Hypothalamus (tissue), 51 donors: ENCODE results near the gene TMEM178A.
"Not testable (repeated sequence)": the region's sequence is repeated elsewhere in the genome, so short reads cannot be mapped to it uniquely, and the experiment has no call there.

Source experiments
- DNase-seq, 51 donors: peaks; one replicate each; lab custom pipeline; 2025; lab: John Stamatoyannopoulos, UW

TMEM178A gene

DNA sequence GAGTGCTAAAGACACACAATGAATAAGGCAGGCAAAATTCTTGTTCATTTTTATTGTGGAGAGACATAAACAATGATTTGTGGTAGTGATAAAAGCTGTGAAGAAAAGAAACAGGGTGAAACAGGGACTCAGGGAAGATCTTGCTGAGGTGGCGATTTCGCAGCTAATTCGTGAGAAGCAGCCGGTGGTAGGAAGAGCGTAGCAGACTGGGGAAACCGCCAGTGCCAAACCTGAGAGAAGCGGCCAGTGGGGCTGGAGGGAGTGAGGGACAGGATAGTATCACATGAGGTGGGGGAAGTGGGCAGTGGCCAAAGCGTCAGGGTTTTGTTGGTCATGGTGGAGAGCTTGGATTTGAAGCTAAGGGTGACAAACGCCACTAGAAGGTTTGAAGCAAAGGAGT, 42.3 kb downstream of the TMEM178A start:
- no peak for DNase-seq

DNA sequence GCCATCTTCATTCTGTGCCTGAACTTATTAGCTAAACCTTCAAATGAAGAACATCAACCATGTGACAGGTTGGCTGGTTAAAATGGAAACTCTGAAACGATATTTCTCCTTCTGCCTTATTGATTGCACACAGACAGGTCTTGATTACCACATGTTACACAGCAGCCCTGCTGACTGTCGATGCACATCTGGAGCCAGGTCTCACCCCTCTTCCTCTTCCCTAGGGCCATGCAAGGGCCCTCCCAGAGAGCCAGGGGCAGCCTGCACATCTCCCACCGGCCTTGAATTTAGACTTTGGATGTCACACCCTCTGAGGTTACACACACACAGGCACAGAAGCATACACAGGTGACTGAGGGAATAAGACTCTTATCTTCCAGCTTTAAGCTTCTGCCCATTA, 45.1 kb downstream of the TMEM178A start:
- no peak for DNase-seq

DNA sequence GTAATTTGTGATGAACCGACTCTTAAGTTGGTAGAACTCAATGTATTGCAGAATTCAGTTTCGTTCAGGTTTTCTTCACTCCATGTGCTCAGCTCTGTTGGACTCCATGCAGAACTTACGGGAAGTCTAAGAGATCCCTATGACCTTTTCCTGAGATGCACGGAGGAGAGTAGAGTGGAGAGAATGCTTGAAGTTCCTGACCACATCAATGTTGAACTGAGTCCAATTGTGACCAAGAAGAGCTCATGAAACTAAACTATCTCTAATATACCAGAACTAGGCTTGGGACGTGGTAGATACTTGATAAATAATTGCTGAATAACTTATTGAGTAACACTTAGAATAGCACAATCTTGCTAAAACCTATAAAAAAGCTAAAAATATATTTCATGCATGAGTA, 47.2 kb downstream of the TMEM178A start:
- no peak for DNase-seq

DNA sequence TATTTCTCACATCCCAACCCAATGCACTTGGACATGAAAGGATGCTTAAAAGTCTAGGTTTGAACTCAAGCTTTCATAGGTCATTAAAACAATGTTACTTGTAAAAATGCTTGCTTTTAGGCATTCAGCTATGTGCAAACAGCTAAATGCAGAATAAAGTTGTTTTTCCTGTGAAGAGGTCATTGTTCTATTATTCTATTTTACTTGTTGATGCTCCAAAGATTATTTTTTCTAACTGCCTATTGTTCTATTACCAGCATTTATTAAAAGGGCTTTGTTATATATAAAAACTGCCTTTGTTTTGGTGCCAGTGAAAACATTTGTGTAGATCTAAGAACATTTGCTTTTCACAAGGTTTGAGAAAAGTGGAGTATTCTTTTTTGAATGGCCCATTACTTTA, 49.4 kb downstream of the TMEM178A start:
- peak in 1 of 51 donors; percentile 65 for DNase-seq

DNA sequence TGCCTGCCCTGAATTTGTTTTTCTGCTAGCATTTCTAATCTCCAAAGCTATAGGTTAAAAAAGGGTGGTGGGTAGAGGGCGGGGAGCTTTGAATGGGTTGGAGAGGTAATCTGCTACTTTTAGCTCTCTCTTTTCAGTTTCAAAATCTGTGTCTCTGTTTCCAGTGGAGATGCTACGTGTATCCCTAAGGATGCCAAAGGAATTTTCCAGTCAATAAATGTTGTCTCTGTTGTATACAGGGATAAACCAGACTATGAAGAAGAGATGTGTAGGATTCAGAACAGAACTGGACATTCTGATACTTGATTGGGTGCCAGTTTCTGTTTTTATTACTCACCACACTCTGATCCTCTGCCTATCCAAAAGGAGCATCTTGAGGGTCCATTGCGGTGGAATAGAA, 50.1 kb downstream of the TMEM178A start:
- DNase-seq: no peak

DNA sequence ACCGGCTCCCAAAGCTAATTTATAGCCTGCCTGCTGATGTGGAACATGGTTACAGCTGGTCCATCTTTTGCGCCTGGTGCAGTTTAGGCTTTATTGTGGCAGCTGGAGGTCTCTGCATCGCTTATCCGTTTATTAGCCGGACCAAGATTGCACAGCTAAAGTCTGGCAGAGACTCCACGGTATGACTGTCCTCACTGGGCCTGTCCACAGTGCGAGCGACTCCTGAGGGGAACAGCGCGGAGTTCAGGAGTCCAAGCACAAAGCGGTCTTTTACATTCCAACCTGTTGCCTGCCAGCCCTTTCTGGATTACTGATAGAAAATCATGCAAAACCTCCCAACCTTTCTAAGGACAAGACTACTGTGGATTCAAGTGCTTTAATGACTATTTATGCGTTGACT, 51.4 kb downstream of the TMEM178A start:
- DNase-seq: no peak

DNA sequence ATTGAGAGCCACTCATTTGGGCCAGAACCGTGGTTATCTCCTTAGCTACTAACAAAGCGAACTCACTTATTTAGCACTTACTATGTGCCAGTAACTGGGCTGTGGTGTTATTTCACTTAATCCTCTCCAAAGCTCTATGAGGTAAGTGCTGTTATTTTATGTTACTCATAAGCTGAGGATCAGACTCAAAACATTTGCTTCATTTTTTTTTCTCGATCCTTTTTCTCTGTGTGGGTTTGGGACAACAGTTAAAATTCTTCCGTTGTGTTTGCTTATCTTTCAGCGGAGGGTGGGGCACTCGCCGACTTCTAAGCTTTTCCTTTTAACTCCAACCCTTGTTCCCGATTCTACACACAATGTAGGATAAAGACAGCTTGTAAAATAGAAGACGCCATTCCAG, 52.8 kb downstream of the TMEM178A start:
- DNase-seq: no peak

DNA sequence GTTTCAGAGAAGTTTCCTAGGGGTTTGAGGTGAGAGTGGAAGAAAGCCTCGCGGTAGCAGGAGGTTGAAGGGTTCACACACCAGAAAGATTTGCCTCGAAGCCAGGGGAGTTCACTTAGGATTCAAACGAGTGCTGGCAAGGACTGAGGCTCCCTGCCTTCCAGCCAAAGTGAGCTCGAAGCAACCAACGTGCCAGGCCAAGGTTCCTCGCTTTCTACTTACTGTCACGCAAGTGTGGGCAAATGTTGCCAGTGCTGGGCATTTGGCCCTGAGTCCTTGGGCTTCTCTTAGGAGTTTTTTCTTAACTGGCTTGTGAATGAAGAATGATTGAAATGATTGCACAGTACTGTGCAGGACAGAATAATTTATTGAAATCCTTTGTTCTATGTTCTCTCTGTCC, 53.6 kb downstream of the TMEM178A start:
- peak in 38 of 51 donors; percentile 7 to 84 (median 48) for DNase-seq

DNA sequence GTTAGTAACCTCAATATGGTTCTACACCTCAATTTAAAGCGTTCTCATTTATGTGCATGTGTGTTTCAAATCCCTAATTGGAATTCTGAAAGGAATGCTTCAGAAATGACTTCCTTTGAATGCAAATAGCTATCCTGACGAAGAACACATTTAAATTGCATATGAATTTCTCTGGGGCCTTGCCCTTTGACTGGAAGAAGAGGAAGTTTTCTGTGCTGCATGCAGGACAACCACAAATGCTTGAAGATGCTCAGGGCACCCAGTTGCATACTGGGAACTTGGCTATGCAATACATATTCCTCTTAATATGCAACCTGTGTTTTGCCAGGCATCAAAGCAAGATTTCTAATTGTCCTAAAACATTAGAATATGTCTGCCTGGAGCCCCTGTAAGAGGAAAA, 55.3 kb downstream of the TMEM178A start:
- DNase-seq: no peak

DNA sequence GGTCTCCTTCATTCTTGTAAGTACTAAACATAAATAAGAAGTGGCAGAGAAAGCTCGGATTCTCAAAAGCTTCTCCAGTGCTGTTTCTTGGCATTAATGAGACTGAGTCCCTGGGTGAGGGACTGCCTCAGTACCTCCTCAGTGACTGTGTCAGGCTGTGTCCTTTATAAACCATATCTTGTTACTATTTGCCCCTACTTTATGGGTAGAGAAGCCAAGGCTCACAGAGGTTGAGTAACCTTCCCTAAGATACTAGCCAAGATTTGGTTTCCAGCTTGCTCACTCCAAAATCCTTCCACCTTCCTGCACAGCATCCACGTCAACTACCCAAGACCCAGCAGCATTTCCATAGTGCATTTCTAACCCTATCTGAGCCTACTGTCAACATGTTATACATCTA, 57.8 kb downstream of the TMEM178A start:
- no peak for DNase-seq

DNA sequence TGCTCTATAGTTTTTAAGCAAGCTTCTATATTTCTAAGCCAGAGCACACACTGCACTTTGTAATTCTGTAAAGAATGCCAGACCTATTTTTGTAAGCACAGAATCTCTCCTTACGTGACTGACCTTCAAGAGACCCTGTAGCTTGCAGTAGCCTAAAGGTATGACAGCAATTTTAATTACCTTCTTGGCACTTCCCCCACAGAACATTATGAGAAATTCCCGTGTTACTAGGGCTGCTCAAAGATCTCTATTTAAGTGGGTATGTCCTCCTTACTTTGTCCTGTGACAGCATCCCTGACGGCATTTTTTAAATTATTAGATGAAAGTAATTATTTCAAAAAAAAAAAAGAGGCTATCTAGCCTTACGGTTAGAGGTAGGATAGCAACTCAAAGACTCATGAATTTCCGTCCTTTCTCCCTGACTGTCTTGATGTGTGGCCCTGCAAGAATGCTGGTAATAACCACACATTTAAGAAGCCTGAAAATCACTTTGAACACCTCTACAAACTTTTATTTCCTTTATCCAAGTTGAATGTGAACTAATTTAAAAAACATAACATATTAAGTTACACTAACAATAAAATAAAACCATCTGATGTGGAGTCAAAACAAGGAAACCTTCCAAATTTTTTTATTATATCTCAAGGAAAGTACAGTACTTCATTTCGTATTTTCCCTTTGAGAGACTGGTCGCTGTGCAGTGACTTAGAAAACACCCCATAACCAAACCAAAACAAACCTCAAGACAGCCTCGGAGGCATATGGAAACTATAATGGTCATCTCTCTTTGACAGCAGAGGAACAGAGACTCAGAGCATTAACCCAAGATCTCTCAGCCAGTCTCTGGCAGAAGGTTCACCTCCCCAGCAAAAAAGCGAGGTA, 58.5 kb downstream of the TMEM178A start:
- DNase-seq: no peak

DNA sequence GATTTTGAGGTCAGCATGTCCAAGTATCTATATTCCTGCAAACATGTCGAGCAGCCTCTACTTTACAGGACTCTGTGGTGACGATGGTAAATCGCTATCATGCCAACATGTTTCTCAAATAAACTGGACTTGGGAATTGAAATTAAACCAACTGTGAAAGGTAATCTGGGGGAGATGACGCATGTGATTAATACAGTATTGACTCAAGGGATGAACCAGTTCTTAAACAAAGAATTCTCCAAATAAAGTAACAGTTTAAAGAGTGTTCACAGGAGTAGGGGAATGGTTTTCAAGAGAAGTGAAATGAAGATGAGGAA, 59.1 kb downstream of the TMEM178A start:
- no peak for DNase-seq

DNA sequence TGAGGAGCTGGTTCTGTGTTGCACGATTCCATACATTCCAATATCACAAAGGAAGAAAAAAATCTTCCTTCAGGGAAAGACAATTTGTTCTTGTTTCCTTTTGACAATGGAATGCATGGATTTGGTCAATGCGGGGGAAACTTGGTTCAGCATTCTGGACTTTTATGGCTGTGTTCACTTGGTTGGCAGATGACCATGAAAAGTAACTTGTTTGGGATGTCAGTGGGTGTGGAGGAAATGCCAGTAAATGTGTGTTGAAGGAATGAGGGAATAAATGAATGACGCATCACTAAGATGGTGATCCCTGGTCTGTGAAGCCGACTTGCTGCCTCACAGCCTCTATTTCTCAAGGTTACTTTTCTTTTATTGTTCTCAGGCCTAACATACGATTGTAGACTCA, 59.7 kb downstream of the TMEM178A start:
- no peak for DNase-seq

DNA sequence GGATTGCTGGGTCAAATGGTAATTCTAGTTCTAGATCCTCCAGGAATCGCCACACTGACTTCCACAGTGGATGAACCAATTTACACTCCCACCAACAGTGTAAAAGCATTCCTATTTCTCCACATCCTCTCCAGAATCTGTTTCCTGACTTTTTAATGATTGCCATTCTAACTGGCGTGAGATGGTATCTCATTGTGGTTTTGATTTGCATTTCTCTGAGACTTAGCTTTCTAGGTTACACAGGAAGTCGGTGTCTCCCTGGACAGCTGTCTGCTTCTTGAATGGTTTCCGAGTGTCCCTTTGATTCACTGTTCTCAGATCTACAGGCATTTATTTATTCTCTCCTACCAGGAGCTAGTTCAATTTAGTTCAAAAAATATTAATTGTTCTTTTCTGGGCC, 62.4 kb downstream of the TMEM178A start:
- not testable (repeated sequence) for DNase-seq

DNA sequence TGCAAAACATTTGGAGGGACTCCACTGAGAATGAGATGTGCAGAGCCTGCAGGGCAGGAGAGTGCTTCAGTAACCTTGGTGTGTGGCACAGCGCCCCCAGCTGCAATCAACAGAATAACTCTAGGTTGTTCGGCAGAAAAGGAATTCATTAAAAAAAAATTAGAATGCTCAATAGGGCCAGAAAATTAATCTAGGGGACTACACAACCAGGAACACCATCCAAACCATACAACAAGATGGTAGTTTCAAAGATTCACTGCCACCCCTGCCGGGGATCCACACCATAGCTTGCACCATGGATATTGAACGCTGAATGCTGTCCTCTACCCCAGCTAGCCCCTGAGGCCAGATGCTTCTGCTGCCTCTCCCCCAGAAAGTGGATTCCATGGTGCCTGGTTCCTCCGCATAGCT, 63.2 kb downstream of the TMEM178A start:
- DNase-seq: peak in 14 of 51 donors; percentile 5 to 40 (median 22)

DNA sequence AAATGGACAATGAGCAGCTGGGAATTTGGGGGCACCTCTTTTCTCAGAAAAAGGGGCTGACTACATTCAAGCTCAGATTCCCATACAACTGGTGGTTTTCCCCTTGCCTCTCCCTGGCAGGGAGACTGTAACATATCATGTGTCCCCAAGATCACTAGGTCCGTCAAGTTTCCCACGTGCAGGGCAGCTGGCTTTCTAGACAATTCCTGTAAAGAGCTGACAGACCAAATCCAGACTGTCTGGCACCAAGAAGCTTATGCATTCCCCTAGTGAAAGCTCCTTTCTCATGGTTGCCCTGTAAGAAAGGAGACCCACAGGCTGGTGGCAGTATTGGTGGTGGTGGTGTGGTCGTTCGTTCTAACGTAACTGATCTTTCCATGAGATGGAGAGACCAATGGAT, 64.6 kb downstream of the TMEM178A start:
- DNase-seq: no peak

DNA sequence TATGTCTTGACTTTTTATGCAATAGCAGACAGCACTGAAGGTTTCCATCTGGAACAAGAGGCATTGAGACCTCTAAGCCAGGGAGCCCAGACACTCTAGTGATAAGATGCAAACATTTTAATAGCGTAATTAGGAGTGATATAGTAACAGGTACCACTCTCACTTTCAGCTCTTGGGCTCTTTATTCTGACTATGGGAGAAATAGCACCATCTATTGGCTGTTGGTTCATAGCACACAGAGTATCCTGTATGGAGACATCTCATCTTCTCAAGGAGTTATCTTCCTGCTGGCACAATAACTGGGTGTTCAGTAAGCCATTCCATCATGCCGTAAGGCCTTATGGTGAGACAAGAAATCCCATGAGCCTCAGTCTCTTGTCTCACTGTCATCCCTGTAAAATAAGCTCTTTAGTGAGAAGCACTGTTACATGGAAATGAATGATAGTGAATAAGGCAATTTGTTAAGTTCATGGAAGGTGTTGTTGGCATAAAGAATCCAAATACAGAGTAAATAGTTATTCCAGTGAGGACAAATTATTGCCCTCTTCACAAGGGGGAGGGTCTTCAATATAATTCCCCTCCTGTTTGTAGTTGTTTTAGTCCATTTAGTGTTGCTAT, 65.1 kb downstream of the TMEM178A start:
- DNase-seq: peak in 1 of 51 donors; percentile 7

DNA sequence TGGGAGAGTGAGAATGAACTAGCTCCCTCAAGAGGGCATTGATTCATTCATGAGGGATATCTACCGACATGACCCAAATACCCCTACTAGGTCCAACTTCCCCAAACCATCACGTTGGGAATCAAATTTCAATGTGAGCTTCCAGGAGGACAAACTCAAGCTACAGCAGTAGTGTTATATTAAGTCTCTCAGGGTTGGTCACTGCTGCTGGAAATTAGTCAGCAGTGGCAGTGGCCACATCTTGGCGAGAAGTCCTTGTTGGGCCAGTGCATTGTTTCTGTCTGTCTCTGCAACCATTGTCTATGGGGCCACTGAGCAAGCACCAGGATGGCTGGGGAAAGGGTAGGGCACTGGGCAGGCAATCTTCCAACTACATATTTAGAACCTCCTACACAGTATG, 65.8 kb downstream of the TMEM178A start:
- no peak for DNase-seq

DNA sequence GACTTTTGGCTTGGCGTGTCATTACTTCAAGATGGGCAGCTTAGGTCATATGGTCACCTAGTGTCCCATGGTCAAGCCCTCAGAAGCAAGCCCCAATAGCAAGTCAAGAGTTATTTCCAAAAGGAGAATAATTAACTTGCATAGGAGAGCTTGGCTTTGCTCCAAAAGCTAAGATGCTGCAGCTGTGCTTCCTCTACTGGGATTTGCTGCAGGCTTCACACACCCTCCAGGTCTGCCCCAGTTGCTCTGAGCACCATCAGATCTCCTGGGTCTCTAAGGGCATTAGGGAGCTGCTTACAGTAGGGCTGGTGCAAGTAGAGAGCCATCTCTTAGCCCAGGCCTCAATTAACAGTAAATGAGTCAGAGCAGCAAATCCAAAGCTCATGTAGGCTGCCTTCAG, 66.8 kb downstream of the TMEM178A start:
- DNase-seq: no peak

DNA sequence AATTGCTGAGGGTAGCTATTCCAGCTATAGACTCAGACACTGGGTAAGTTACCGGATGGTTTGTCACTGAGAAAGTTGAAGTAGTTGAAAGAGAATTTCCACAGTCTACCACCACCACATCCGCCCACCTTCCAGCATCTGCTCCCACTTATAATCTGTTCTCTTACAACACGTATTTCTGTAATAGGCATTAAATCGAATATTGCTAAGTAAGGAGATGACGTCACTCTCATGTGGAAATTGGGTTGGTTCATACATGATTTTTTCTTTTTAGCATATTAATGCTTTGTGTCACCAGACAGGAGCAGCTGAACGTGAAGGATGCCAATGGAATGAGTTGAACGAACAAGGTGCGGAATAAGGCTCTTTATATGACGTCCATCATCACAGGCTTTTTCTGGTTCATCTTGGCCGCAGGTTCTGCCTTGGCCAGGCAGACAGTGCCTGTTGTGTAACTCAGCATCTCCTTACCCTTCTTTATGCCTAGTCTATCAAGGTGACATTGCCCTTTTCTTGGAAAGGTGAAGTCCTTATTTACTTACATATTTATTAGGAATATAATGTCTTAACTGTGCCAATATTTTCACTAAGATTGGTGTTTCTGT, 67.5 kb downstream of the TMEM178A start:
- no peak for DNase-seq

DNA sequence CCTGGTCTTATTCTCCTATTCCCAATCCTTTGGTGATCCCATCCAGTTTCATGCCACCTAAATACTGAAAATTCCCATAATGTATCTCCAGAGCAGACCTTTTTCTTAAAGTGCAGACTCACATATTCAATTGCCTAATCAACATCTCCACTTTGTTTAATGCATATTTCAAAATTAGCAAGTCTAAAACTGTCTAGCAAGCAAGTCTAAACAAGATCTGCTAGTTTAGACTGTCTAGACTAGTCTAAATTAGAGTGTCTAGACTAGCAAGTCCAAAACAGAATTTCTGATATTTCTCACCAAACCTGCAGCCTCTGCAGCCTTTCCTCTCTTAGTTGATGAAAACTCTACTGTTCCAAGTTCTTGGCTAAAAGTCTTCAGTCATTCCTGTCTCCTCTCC, 68.7 kb downstream of the TMEM178A start:
- DNase-seq: no peak

DNA sequence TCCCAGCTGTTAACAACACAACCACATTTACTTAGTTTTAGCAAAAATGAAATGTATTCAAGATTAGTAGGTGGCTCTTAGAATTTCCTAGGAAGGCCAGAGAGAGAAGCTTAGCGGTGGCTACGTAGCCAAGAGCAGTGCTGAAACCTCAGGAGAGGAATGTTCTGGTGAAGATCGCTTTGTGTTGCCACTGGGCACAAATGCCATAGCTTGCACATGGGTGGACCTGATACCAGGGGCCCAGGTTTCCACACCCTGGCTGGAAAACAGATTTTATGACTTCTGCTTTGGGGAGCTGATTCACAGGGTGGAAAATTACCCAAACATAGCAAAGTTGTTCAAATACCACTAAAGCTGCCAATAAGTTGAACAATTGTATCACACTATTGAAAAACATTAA, 69.9 kb downstream of the TMEM178A start:
- DNase-seq: no peak
